ENCODE data around the gene SHISA8.

The SHISA8 gene

DNA sequence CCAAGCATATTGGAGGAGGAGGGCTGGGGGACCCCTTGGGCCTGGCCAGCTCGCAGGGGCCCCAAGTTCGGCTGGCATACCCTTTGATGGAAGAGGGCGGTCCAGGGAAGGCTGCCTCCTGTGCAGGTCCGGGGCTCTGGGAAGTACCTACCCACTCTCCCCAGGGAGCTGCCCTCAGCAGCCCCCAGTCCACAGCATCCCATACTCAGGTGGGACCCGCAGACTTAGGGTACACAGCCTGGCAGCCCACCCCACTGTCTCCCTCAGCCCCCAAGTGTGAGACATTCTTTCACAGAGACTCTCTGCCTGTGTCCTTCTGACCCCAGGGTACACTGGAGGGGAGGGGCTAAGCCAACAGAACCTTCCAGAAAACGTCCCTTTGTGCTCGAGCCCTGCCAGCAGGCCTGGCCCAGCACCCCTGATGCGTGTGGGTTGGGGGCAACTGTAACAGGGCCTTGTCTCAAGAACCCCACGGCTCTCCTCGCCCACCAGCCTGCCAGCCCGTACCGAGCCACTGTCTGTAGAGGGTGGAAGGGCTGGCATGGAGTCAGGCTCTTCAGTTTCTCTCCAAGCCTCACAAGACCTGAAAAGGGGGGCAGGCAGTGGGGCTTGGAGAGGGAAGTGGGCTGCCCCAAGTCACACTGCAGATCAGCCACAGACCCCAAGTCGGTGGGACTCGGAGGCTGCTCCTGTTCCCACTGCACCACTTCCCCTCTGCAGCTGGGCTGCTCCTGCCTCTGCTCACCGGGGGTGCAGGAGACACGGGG lies 18.7 kb upstream of the SHISA8 start:
- no peak for DNase-seq

DNA sequence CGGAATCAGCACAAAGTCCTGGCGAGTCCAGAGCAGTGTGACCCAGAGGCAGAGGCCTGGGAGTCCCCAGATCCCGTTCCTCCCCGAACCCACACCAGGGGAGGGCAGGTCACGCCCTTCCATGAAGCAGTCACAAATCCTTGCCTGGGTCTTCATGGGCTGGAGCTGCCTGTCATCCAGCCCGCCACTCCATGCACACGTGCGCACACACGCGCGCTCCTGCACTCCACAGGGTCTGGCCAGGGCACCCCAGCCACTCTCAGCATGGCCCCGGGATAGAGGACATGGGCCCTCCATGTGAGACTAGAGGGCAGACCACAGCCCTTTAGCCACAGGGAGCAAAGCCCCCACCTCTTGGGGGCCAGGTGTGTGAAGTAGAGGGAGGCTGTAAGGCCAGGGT lies 17.5 kb upstream of the SHISA8 start:
- DNase-seq = no peak

DNA sequence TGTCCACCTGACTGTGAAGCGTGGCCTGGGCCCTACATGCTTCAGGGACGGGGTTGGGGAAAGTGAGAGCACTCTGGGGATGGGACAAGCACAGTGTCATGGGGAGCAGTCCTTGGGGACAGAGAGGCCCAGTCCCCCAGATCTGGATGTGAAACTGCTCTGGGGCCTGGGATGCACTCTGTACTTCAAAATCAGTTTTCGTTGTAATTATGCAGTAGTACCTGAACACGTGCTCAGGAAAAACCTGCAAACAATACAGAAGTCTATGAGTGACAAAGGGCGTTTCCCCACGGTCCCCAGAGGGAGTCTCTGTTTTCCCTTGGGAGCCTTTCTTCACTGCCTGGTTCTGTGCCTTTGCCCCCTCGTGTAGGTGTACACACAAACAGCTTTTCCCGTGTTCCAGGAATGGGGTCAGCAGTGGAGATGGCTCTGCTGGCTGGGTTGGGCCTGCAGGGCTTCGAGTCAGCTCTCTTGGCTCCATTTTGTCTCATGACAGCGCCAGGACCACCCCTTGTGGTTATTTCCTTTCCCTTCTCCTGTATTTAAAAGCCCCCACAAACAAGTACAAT lies 16.9 kb upstream of the SHISA8 start:
- no peak for DNase-seq

DNA sequence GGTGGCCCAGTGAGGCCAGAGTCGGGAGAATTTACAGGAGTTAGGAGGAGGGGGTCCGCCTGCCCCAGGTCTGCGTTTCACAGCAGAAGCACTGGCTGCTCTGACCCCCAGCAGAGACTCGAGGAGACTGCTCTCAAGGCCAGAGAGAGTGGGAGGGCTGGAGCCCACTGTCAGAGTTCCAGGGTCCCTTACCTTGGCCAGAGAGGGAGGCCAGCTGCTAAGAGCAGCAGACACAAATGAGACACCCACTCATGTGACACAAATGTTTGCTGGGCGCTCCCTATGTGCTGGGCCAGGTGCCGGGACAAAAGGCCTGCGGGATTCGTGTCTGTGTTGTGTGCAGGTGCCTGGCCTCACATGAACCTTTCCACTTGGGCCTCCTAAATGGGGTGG lies 14.5 kb upstream of the SHISA8 start:
- no peak for DNase-seq

DNA sequence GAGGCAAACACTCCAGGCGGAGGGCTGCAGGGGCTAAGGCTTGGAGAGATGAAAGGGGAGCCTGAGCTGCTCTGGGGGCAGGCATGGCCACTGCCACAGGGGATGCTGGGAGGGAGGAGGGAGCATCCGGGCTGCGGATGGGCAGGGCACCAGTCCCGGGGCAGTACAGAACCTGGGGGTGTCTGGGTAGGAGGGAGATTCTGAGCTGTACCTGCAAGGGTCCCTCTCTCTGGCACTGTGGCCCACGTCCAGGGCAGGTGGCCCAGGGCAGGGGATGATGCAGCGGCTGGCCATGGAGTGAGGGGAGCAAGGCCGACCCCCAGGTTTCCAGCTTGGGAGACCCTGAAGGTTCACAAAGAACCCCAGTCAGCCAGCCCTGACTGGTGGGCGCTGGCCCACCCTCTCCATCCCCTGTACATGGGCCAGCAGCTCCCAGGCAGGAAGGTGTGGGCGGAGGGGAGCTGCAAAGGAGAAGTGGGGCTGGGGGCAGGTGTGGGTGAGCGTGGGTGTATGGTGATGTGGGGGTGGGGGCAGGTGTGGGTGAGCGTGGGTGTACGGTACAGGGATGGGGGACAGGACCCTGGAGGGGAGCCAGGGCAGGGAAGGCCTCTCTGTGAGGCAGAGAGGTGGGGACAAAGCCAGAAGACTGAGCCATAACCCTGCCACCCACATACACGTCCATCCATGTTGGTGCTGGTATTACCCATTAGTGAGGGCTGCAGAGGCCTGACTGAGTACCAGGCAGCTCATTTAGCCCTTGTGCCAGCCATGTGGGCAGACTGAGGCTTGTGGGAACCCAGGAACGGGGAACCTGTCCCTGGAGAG lies 13.9 kb upstream of the SHISA8 start:
- DNase-seq = no peak

DNA sequence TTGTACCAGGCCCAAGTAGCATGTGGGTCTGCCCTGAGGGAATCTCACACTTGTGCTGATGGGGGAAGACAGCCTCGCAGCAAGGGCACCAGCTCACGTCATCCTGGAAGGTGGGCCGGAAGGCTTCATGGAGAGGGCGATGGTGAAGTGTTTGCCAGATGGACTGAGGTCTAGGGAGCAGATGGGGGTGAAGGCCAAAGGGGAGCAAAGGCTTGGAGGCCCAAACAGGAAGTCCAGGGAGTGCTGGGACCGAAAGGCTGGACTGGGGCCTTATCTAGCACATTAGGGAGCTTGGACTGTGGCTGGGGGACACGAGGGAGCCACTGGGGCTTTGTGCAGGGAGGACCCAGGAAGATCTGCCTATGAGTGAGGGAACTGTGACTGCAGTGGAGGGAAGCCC lies 12.9 kb upstream of the SHISA8 start:
- no peak for DNase-seq

DNA sequence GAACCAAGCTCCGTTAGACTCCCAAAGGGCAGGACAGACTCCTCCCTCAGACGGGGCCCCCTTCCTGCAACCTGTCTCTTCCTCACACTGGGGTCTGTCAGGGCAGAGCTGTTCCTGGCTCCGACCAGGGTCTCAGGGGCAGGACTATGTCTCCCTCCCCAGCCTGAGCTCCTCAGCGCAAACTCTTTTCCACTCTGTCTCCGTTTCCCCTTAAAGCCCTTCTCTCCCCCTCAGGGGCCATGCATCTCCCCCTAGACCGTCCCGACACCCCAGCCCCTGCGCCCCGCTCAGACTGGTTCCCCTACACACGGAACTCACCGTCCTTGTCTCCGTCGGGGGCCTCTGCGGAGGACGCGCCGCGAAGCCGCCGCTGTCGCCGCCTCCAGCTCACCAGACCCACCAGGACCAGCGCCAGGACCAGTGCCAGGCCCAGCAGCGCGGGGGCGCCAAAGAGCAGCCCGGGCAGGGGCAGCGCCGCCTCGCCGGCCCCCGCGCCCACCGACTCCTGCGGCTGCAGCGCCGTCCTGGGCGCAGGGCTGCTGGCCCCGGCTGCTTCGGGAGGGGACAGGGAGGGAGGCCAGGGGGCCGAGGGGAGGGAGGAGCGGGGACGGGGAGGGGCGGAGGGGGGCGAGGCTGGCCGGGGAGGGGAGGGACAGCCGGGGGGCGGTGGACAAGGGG lies 11.0 kb upstream of the SHISA8 start:
- DNase-seq = peak; percentile 75

DNA sequence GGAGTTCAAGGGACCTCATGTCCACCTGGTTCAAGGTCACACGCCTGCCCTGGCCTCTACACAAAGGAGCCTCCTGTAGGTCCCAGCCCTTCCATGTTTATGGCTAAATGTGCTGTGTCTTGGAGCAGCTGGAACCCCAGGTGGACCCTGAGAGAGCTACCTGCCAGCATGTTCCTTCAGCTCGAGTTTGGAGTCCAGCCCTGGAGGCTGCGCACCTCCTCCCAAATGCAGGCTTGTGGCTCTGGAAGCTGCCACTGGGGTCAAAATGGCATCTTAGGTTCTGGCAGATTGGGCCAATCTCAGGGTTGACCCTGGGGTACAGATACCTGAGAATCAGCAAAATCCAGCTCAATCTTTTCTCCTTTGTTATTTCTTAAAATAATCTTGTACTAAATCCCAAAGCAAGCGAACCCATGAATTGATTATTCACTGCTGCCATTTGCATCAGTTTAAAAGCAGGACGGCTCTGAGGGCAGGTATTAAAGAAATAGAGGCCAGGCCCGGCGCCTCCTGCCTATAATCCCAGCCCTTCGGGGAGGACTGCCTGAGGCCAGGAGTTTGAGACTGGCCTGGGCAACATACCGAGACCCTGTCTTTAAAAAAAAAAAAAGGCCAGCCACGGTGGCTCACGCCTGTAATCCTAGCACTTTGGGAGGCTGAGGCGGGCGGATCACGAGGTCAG lies 8.9 kb upstream of the SHISA8 start:
- no peak for DNase-seq

DNA sequence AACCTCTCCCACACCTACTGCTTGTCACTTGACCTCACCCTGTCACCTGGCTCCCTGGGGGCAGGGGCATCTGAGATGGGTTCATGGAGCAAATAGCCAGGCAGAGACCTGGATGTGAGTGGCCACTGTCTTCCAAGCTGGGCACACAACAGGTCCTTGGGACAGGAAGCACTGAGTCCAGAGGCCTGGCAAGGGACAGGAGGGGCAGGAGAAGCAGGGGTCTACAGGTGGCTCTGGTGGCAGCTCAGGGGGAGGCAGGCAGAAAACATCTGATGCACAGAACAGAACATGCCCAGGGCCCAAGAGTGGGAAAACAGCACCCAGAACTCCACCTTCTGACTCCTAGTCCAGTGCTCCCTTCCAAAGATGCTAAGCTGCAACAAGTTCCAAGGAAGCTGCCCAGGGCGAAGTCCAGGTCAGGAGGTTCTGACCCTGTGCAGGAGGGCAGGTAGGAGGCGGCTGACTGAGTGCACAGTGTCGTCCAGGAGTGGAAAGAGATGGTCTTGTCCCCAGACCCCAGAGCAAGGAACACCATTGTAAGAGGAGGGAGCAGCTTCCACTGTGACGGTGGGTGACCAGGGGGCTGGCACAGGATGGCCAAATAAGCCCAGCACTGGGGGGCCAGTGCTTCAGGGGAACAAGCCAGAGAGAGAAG lies 8.2 kb upstream of the SHISA8 start:
- no peak for DNase-seq

DNA sequence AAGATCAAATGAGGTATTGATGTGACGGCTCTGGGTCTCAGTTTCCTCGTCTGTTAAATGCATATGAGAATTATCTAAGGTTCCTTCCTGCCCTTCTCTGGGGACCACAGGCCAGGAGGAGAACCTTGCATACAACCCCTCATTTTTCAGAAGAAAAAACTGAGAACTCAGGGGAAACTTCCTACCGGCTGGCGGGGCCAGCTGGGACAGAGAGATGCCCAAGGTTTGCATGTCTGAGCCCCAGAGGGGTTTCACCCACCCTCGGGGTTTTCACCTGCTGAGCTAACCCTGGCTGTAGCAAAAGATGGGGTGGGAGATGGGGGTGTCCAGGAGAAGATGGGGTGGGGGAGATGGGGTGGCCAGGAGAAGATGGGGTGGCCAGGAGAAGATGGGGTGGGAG lies 7.5 kb upstream of the SHISA8 start:
- no peak for DNase-seq

DNA sequence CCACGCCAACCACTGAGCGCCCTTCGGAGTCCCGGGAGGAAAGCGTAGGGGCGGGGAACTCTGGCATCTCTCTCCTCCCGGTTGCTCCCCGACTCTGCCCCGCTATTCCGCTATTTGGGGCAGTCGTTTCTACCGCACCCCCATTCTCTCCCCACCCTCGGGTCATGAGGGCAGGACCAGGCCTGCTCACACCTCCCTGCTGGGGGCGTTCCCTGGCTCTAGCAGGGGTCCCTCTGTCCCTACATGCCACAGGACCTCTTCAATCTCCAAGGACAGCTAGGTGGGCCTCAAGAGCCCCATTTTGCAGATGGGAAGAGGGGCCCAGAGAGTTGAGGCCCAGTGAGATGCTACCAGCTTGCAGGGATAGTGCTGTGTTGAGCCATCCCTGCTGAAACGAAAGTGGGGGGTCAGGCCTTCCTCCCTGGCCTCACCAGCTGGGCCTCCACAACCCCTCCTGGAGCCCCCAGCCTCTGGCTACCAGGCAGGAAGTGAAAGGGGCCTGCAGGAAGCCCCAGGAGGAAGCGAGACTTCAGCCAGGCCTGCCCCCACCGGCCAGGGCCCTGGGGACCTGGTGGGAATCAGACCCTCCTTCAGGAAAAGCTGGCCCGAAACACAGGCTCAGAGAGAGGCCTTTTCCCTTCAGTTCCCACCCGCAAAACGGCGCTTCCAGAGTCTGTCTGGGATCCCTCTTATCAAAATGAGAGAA lies 5.5 kb upstream of the SHISA8 start:
- DNase-seq = no peak

DNA sequence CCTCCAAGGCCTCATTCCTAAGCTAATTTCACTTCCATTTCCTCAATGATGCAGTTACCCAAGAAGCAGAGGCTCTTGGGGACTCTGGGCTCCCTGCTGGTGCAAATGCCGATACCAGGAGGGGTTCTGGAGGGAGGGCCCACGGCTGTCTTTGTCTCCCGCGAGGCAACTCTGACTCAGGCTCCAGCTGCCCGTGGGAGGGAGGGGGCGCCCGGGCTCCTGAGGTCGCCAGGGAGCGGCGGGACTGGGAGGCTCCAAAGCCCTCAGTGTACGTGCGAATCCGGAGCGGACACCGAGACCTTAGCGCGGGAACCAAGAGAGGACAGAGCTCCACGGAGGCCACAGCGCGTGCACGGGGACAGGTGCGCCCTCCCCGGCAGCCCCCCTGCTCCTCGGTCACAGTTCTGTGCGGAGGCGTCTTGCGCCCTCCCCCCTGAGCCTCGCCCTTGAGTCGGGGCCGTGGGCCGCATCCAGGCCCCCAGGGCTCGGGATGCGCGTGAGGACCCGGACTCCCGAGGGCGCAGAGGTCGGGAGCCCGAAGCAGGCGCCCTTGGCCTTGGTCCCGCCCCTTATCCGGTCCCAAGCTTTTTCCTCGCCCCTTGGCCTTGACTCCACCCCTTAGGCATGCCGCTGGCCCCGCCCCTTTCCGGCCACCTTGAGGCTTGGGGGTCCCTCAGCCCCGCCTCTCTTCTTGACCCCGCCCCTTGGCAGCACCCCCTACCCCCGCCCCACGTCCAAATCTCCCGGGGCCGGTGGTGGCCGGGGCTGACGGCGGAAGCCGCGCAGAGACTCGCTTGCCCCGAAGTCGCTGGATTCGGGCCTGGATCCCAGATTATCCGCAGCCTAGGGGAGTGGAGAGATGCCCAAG lies 4.7 kb upstream of the SHISA8 start:
- peak; percentile 43 for DNase-seq

DNA sequence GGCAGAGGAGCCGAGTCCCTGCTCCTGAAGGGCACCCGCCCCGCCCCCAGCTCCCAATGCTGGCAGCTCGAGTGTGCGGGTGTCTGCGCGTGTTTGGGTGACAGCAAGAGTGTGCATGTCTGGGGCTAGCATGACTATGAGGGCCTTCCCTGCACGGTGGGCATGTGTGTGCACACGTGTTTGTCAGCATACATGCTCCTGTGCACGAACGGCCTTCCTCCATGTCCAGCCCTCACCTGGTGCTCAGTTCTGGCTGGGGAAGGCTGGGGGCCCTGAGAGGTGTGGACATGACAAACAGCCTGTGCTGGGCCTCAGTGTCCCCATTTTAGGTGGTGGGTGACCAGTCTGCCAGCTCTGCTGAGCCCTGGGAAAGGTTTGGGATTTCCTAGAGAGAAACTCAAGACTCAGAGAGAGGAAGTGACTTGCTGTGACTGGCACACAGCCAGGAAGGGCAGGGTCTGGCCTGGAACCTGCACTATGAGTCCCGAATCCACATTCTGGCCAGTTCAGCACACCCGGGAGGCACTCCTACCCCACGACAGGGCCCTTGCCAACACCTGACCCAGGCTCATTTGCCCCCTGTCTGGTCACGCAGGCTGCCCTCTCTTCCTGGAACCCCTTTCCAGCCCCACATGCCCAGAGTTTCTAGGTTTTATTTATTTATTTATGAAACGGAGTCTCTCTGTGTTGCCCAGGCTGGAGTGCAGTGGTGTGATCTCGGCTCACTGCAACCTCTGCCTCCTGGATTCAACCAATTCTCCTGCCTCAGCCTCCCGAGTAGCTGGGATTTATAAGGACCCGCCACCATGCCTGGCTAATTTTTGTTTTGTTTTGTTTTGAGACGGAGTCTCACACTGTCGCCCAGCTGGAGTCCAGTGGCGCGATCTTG lies 3.3 kb upstream of the SHISA8 start:
- no peak for DNase-seq

DNA sequence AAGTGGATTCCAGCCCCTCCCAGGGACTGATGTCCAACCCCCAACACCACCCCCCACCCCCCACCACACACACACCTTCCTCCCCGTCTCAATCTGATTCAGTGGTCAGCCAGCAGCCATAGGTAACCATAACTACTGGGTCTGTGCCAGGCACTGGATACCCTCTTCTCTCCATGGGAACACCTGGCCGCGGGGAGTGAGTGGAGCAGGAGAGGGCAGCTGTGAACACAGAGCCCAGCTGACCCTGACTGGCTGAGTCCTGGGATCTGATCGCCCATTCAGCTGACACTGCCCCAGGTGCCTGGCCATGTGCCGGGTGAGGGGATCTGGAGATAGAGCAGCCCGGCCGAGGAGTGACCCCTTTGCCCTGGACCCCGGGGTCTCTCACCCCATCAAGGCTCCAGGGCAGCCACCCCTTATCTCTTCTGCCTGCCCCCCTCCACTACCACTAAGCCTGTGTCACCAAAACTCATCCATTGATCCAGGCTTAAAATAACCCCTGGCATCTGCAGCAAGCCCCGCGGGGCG lies 2.6 kb upstream of the SHISA8 start:
- DNase-seq = no peak

DNA sequence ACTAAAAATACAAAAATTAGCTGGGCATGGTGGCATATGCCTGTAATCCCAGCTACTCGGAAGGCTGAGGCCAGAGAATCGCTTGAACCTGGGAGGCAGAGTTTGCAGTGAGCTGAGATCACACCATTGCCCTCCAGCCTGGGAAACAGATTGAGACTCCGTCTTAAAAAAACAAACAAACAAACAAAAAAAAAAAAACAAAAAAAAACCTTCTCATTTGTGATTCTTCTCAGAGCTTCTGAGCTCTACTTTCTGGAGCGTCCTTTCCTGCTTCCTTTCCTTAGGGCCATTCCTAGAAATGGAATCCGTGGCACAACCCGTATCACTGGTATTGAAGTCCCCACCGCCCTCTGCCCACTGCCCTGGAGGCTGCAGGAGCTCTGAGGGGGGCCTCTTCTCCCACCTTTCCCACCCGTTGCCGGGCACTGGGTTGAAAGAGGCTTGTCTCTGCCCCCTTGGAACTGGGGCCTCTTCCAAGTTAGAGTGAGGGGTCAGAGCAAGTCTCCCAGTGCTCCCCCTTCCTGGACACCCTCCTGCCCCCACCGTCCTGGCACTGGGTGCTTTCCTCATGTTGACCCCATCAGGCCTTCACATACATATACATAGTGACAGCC lies 2.0 kb upstream of the SHISA8 start:
- no peak for DNase-seq

DNA sequence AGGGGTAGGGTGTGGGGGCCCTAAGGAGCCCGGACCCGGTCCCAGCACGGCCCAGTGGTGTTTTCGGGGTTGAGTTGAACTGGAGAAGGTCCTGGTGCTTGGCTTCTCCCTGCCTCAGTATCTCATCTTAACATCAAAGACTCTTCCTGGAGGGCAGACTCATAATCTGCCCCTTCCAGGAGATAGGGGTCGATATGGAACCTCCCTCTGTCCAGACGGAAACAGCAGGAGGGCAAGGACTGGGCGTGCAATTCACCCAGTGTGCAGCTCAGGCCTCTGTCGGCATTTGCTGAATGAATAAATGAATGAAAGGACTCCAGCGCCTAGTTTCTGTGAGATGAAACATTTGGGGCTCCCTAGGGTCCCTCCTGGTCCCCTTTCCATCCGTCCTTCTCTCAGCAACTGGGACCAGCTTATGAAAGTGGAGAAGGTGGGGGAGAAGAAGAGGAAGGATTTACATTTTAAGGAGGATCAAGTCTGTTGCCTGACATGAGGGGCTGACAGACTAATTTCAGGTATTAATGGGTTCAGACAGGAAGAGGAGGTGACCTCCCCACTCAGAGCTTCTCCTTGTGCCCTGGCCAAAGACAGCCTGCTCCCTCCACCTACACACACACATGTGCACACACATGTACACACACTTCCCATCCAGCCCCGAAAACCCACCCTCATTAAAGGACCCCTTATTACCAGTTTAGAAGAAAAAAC lies 1.1 kb upstream of the SHISA8 start:
- DNase-seq = no peak

DNA sequence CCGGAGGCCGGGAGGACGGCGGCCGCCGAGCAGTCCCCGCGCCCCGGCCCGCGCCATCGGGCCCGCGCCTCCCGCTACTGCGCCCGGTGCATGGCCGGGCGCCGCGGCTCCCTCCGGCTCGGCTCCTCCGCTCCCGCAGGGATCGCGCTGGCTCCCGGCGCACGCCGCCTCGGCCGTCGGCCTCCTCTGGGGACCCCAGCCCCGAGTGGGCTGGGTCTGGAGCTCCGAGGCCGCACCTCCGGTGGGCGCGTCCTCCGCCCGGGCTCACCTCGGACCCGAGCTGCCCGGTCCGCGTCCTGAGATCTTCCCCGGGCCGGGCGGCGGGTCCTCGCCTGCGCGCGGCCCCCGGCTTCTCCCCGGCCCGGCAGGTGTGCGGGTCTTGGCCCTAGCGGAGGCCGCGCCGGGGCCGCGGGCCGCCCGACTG lies 251 bp downstream of the SHISA8 start:
- no peak for DNase-seq

DNA sequence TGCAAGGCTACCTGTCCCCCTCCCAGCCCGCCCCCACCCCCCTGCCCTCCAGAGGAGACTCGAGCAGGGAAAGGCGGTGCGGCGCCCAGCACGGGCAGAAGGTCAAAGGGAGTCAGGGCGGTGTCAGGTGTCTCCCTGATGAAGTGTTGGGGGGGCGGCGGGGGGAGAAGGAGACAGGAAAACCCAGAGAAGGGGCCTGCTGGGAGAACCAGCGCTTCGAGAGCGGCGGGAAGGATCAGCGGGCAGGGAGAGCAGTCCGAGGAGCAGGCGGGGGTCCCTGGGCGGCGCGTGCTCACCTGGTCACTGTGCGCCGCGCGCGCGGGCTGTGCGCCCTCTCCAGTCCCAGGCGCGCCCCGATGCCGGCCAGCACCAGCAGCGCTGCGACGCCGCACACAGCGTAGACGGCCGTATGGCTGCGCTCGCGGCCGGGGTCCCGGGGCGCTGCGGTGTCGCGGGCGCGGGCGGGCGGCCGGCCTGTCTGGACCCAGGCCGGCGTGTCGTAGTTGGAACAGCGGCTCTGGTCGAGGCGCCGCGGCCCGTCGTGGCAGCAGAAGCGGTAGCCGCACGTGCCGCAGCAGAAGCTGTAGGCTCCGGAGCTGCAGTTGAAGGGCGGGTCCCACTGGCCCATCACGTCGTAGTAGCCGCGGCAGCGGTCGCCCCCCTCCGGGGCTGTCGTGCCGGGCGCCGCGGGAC lies 886 bp downstream of the SHISA8 start:
- no peak for DNase-seq
